Left hindlimb (tissue), 1 donor: ENCODE measurements around the gene CHTOP.

ENCODE experiments used
- DNase-seq: peaks from one replicate; pipeline ENCODE4 v3.0.0-alpha.2; 2018

CHTOP gene

DNA sequence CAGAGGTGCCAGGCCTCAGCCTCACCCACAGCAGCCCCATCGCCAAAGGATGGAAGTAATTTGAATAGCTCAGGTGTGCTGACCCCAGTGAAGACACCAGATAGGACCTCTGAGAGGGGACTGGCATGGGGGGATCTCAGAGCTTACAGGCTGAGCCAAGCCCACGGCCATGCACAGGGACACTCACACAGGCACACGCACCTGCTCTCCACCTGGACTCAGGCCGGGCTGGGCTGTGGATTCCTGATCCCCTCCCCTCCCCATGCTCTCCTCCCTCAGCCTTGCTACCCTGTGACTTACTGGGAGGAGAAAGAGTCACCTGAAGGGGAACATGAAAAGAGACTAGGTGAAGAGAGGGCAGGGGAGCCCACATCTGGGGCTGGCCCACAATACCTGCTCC lies 59.6 kb downstream of the CHTOP start:
- no peak for DNase-seq
